ENCODE data around the gene DLG5. TPM values are rescaled to one million over a fixed set of nuclear protein-coding genes. Genes with fewer than 3 reads are reported as not detected.

The DLG5 gene
- total and polyA plus RNA-seq, 11 donors, result 5.2 to 27.1 (median 12.8) TPM

DNA sequence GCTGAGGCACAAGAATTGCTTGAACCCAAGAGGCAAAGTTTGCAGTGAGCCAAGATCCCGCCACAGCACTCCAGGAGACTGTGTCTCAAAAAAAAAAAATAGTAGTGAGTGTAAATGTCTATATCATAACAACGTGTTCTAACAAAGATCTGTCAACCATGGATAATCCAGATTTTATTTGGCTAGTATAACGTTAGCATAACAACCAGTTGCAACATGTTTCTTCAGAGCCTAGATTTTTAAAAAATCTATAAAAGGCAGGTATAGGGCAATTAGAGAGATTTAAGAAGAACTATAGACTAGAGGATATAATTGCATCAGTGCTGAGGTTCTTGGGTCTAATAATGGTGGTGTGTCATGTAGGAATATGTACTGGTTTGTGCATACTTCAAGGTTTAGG lies 30.5 kb downstream of the DLG5 start:
- H3K4me3 ChIP-seq, result no peak overlapping the region
- 89 to 95% (median 92%) methylated on average over 3 of the region's 3 CpGs for WGBS, 4 donors
- H3K9me3 ChIP-seq, result no peaks in the 10 kb centered on the region
- intact Hi-C loops (cut with DNase I), result no loop called here
- H3K27ac ChIP-seq, result peak overlapping the region in 1 of 12 donors; percentile 19
- H3K4me1 ChIP-seq, result peaks cover 0 to 38% (median 18%) of the 10 kb centered on the region in 12 donors
- no peaks in the 10 kb centered on the region for H3K27me3 ChIP-seq
- ATAC-seq, result no peak
- DNase-seq, result no peak
- H3K36me3 ChIP-seq, result no peaks in the 10 kb centered on the region
- TF ChIP-seq POLR2A (IDR thresholded peaks at IDR 0.05), result no peak
- TF ChIP-seq, protein P1, sequence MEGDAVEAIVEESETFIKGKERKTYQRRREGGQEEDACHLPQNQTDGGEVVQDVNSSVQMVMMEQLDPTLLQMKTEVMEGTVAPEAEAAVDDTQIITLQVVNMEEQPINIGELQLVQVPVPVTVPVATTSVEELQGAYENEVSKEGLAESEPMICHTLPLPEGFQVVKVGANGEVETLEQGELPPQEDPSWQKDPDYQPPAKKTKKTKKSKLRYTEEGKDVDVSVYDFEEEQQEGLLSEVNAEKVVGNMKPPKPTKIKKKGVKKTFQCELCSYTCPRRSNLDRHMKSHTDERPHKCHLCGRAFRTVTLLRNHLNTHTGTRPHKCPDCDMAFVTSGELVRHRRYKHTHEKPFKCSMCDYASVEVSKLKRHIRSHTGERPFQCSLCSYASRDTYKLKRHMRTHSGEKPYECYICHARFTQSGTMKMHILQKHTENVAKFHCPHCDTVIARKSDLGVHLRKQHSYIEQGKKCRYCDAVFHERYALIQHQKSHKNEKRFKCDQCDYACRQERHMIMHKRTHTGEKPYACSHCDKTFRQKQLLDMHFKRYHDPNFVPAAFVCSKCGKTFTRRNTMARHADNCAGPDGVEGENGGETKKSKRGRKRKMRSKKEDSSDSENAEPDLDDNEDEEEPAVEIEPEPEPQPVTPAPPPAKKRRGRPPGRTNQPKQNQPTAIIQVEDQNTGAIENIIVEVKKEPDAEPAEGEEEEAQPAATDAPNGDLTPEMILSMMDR (IDR thresholded peaks at IDR 0.05), result no peak

DNA sequence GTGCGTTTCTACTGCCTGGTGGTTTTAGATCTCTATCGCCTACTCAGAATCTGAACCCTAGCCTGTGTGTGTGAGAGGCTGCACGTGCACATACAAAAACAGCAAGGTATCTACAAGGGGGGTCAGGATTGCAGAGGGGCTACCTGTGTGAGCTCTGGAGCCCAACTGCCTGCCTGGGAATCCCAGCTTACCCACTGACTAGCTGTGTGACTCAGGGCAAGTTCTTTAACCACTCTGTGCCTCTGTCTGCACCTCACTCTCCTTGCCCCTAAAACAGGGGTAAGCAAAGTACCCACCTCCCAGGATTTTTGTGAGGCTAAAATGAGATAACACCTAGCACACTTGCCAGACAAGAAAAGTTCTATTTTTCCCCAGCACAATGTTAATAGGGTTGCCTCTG lies 32.5 kb downstream of the DLG5 start:
- Histone ChIP-seq H3K4me3 (no peak overlapping the region), H3K36me3 (no peaks in the 10 kb centered on the region), H3K27ac (peak overlapping the region in 1 of 12 donors; percentile 19), H3K9me3 (no peaks in the 10 kb centered on the region), H3K27me3 (no peaks in the 10 kb centered on the region), H3K4me1 (peaks cover 0 to 33% (median 12%) of the 10 kb centered on the region in 12 donors)
- intact Hi-C loops (cut with DNase I), result no loop called here
- DNase-seq, result no peak
- TF ChIP-seq, protein P1 (IDR thresholded peaks at IDR 0.05), result no peak
- ATAC-seq, result no peak
- WGBS, 4 donors, result 78 to 100% (median 86%) methylated on average over 3 of the region's 3 CpGs

DNA sequence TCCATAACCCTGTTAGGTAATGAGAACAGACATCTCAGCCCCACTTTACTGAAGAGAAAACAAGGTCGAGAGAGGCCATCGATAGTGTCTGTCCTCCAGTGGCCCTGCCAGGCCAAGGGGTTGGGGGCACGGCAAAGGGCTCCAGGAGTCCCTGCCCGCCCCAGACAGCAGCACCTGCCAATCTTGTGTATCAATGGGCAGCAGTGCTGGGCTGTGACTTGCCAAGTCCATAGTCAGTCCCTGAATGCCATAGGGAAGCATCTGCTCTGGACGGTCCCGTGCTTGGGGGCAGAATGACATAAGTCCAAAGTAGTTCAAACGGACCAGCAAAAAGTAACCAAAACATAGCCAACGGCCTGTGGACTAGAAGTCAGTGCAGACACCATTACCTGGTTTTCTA lies 33.2 kb downstream of the DLG5 start:
- Histone ChIP-seq H3K27ac (peak overlapping the region in 1 of 12 donors; percentile 19), H3K4me3 (no peak overlapping the region), H3K27me3 (no peaks in the 10 kb centered on the region), H3K4me1 (peaks cover 0 to 33% (median 12%) of the 10 kb centered on the region in 12 donors), H3K36me3 (no peaks in the 10 kb centered on the region), H3K9me3 (no peaks in the 10 kb centered on the region)
- intact Hi-C loops (cut with DNase I), result no loop called here
- TF ChIP-seq, protein P1 (IDR thresholded peaks at IDR 0.05), result no peak
- no peak for TF ChIP-seq POLR2A (IDR thresholded peaks at IDR 0.05)
- WGBS, 4 donors, result 90 to 93% (median 92%) methylated on average over 8 of the region's 8 CpGs
- no peak for DNase-seq
- no peak for ATAC-seq

DNA sequence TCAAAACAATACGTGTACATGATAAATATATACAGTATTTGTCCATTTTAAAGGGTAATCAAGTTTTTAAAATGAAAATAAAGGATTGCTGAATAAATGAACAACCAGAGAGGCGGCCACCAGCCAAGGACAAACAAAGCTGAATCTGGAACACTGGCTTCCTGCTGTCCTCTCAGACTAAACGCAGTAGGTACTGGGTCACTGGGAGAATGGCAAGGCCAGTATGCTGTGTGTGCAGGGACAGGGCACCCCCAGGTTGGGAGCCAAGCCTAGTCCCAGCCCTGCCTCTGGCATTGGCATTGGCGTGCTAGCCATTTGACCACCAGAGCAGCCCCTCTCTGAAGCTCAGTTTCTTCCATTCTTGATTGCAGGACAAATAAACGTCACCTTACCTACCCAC lies 33.8 kb downstream of the DLG5 start:
- peaks cover 0 to 37% (median 15%) of the 10 kb centered on the region in 12 donors for H3K4me1 ChIP-seq
- H3K9me3 ChIP-seq, result no peaks in the 10 kb centered on the region
- peak overlapping the region in 1 of 12 donors; percentile 19 for H3K27ac ChIP-seq
- intact Hi-C loops (cut with DNase I), result no loop called here
- no peaks in the 10 kb centered on the region for H3K27me3 ChIP-seq
- TF ChIP-seq, protein P1 (IDR thresholded peaks at IDR 0.05), result no peak
- no peak for TF ChIP-seq POLR2A (IDR thresholded peaks at IDR 0.05)
- WGBS, 4 donors, result 87 to 91% (median 90%) methylated on average over 5 of the region's 5 CpGs
- DNase-seq (no peak), ATAC-seq (no peak)
- H3K36me3 ChIP-seq, result no peaks in the 10 kb centered on the region
- H3K4me3 ChIP-seq, result no peak overlapping the region

All from heart left ventricle (tissue), 16 donors.